ENCODE measurements around the gene FAM117B.
"Not testable (repeated sequence)": the region's sequence is repeated elsewhere in the genome, so short reads cannot be mapped to it uniquely, and the experiment has no call there.

FAM117B gene

DNA sequence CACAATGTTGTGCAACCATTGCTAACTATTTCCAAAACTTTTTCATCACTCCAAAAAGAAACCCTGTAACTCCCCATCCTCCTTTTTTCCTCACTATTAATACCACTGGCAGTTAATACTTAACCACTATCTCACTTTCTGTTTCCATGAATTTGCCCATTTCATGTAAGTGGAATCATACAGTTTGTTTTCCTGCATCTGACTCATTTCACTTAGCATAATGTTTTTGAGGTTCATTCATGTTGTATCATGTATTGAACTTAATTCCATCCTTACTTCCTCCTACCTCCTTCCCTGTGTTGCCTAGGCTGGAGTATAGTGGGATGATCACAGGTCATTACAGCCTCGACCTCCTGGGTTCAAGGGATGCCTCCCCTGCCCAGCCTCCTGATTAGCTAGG is 68.3 kb downstream of the FAM117B start:
- no peak for DNase-seq (ENCODE audit: low read depth)

DNA sequence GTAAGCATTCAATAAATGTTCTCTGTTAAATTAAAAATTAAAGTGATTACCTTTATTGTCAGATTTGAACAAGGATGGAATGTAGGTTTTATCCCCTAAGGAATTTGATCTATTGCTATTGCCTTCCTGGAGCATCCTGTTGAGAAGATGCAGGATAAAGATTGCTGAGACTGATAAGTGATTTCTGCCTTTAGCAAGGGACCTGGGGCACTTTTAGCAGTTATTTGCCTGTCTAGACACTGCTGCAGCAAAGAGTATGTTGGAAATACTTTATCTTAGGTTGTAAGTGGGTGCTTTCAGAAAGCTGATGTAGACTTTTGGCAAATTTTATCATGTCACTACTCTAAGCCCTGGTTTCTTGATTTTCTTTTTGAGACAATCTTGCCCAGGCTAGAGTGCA is 69.5 kb downstream of the FAM117B start:
- H3K4me3 ChIP-seq (ENCODE audit: low read depth, low read length) = no peak overlapping the region
- TF ChIP-seq, protein P1, sequence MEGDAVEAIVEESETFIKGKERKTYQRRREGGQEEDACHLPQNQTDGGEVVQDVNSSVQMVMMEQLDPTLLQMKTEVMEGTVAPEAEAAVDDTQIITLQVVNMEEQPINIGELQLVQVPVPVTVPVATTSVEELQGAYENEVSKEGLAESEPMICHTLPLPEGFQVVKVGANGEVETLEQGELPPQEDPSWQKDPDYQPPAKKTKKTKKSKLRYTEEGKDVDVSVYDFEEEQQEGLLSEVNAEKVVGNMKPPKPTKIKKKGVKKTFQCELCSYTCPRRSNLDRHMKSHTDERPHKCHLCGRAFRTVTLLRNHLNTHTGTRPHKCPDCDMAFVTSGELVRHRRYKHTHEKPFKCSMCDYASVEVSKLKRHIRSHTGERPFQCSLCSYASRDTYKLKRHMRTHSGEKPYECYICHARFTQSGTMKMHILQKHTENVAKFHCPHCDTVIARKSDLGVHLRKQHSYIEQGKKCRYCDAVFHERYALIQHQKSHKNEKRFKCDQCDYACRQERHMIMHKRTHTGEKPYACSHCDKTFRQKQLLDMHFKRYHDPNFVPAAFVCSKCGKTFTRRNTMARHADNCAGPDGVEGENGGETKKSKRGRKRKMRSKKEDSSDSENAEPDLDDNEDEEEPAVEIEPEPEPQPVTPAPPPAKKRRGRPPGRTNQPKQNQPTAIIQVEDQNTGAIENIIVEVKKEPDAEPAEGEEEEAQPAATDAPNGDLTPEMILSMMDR (IDR thresholded peaks at IDR 0.05; ENCODE audit: low read depth, low read length) = no peak
- TF ChIP-seq, protein P2, sequence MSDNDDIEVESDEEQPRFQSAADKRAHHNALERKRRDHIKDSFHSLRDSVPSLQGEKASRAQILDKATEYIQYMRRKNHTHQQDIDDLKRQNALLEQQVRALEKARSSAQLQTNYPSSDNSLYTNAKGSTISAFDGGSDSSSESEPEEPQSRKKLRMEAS (IDR thresholded peaks at IDR 0.05; ENCODE audit: low read depth, low read length) = no peak
- TF ChIP-seq POLR2A (IDR thresholded peaks at IDR 0.05; ENCODE audit: extremely low read depth, insufficient read length) = no peak
- TF ChIP-seq MYC (IDR thresholded peaks at IDR 0.05; ENCODE audit: low read depth, low read length) = no peak
- no peak for DNase-seq (ENCODE audit: low read depth)

More for the DNA sequence above, 68.3 kb downstream of the FAM117B start:
- no peak overlapping the region for H3K4me3 ChIP-seq (ENCODE audit: low read depth, low read length)
- TF ChIP-seq, protein P1 (IDR thresholded peaks at IDR 0.05; ENCODE audit: low read depth, low read length) = no peak
- TF ChIP-seq, protein P2 (IDR thresholded peaks at IDR 0.05; ENCODE audit: low read depth, low read length) = no peak
- TF ChIP-seq POLR2A (IDR thresholded peaks at IDR 0.05; ENCODE audit: extremely low read depth, insufficient read length) (no peak), MYC (IDR thresholded peaks at IDR 0.05; ENCODE audit: low read depth, low read length) (no peak)

DNA sequence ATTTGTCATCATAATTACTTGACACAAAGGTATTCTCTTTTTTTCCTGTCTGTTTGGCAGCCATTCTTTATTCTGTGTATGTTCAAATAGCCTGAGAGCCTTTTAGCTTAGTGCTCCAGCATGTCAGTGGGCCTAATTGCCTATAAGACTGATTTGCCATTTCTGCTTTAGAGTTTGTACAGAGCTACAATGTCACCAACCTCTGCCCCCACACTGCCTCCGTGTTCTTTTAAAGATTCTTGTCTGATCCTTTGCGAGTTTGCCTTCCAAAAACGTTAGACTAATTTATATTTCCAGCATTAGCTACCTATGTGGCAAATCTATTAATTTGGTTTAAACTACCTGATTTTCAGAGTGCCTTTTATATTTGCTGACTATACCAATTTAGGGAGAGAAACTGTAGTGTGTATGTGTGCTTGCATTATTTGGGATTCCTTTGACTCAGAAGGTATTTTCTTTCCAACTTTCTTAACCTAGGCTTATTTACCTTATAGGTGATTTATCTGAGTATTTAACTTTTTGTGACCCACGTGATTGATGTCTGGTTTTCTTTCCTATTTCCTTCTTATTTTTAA is 70.8 kb downstream of the FAM117B start:
- H3K4me3 ChIP-seq (ENCODE audit: low read depth, low read length) = no peak overlapping the region
- DNase-seq (ENCODE audit: low read depth) = no peak
- TF ChIP-seq MYC (IDR thresholded peaks at IDR 0.05; ENCODE audit: low read depth, low read length) (no peak), POLR2A (IDR thresholded peaks at IDR 0.05; ENCODE audit: extremely low read depth, insufficient read length) (no peak)
- TF ChIP-seq, protein P1 (IDR thresholded peaks at IDR 0.05; ENCODE audit: low read depth, low read length) = no peak
- TF ChIP-seq, protein P2 (IDR thresholded peaks at IDR 0.05; ENCODE audit: low read depth, low read length) = no peak

DNA sequence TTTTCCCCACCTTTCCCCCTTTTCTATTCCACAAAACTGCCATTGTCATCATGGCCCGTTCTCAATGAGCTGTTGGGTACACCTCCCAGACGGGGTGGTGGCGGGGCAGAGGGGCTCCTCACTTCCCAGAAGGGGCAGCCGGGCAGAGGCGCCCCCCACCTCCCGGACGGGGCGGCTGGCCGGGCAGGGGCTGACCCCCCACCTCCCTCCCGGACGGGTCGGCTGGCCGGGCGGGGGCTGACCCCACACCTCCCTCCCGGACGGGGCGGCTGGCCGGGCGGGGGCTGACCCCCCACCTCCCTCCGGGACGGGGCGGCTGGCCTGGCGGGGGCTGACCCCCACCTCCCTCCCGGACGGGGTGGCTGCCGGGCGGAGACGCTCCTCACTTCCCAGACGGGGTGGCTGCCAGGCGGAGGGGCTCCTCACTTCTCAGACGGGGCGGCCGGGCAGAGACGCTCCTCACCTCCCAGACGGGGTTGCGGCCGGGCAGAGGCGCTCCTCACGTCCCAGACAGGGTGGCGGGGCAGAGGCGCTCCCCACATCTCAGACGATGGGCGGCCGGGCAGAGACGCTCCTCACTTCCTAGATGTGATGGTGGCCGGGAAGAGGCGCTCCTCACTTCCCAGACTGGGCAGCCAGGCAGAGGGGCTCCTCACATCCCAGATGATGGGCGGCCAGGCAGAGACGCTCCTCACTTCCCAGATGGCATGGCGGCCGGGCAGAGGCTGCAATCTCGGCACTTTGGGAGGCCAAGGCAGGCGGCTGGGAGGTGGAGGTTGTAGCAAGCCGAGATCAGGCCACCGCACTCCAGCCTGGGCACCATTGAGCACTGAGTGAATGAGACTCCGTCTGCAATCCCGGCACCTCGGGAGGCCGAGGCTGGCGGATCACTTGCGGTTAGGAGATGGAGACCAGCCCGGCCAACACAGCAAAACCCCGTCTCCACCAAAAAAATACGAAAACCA is 80.5 kb downstream of the FAM117B start:
- not testable (repeated sequence) for DNase-seq (ENCODE audit: low read depth); H3K4me3 ChIP-seq (ENCODE audit: low read depth, low read length)

DNA sequence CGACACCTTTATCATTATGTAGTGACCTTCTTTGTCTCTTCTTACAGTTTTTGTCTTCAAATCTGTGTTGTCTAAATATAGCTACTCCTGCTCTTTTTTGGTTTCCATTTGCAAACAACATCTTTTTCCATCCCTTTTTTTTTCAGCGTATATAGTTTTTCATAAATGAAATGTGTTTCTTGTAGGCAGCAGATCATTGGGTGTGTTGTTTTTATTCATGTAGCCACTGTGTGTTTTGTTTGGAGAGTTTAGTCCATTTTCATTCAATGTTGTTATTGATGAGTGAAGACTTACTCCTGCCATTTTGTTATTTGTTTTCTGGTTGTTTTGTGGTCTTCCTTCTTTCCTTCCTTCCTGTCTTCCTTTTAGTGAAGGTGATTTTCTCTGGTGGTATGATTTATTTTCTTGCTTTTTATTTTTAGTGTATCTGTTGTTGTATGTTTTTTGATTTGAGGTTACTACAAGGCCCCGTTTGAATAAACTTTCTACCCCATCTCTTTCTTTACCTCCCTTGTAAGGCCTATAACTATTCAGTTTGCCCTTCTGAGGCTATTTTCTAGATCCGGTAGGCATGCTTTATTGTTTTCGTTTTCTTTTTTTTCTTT is 81.4 kb downstream of the FAM117B start:
- no peak for DNase-seq (ENCODE audit: low read depth)
- TF ChIP-seq MYC (IDR thresholded peaks at IDR 0.05; ENCODE audit: low read depth, low read length) (no peak), POLR2A (IDR thresholded peaks at IDR 0.05; ENCODE audit: extremely low read depth, insufficient read length) (no peak)
- TF ChIP-seq, protein P2 (IDR thresholded peaks at IDR 0.05; ENCODE audit: low read depth, low read length) = no peak
- TF ChIP-seq, protein P1 (IDR thresholded peaks at IDR 0.05; ENCODE audit: low read depth, low read length) = no peak
- no peak overlapping the region for H3K4me3 ChIP-seq (ENCODE audit: low read depth, low read length)
